GM12878 (cell line): ENCODE measurements around the gene ARL4C. TPM values are rescaled to one million over a fixed set of nuclear protein-coding genes. Genes with fewer than 3 reads are reported as not detected.

Experiments
- ATAC-seq: fragments of 200-7000 bp; cut with Tn5 transposase; 3 replicates; pipeline ENCODE4 v1.9.1; 2020; ENCODE audit warnings: mild to moderate bottlenecking, moderate library complexity
- BruUV-seq: library from RNA; stranded (reverse); fragments of 400-500 nt; replicated peaks from 2 replicates; lab custom pipeline; 2021; lab: Mats Ljungman, UMichigan
- CTCF ChIA-PET: fragments of 300-600 bp; sonication (Branson Sonifier 250); formaldehyde crosslinking; extraction: SDS; loops from one replicate; lab custom pipeline; 2021; ENCODE audit warnings: inconsistent platforms; lab: Yijun Ruan, JAX
- POLR2A ChIA-PET: fragments of 350-600 bp; formaldehyde crosslinking; extraction: SDS; loops from one replicate; lab custom pipeline; 2021; ENCODE audit warnings: inconsistent platforms; lab: Charles Lee
- RAD21 ChIA-PET: fragments of 300-600 bp; sonication (Branson Sonifier 250); formaldehyde crosslinking; loops from one replicate; lab custom pipeline; 2023; ENCODE audit warnings: antibody characterized with exemption; ENCODE audit not compliant: unreplicated experiment; lab: Charles Lee
- SMC1A ChIA-PET: fragments of 300-600 bp; sonication (Branson Sonifier 250); formaldehyde crosslinking; loops from one replicate; lab custom pipeline; 2023; ENCODE audit not compliant: unreplicated experiment, uncharacterized antibody; lab: Charles Lee
- DNase-seq: peaks from one replicate; pipeline ENCODE4 v3.0.0-alpha.2; 2011; ENCODE audit warnings: low read depth, low spot score
- FAIRE-seq: peaks from 3 replicates; lab custom pipeline; 2011; peaks lifted over from hg19 to GRCh38; lab: Jason Lieb, UNC
- H2AFZ ChIP-seq: 2 replicates; pipeline ENCODE4 v1.6.0; 2011; ENCODE audit warnings: low read depth, low read length, control low read depth; ENCODE audit not compliant: control insufficient read depth
- H3K27ac ChIP-seq: 2 replicates; pipeline ENCODE4 v1.5.1; 2011; ENCODE audit warnings: control low read depth; ENCODE audit not compliant: control insufficient read depth, insufficient read depth
- H3K27me3 ChIP-seq, 2 experiments: replicated peaks in 1 of 2; 2 replicates each; pipeline versions ENCODE4 v1.6.0 to v1.6.1; 2011; ENCODE audit warnings: low read length in 1 of 2; ENCODE audit not compliant: control insufficient read depth in 2 of 2, insufficient read depth in 2 of 2
- H3K36me3 ChIP-seq, 2 experiments: 2 replicates each; pipeline ENCODE4 v1.5.1; 2011; ENCODE audit warnings: low read length in 1 of 2; ENCODE audit not compliant: control insufficient read depth in 2 of 2, insufficient read depth in 2 of 2
- H3K4me1 ChIP-seq: 2 replicates; pipeline ENCODE4 v1.6.1; 2011; ENCODE audit warnings: mild to moderate bottlenecking, low read length, moderate library complexity, mixed read lengths; ENCODE audit not compliant: control insufficient read depth, insufficient read depth
- H3K4me2 ChIP-seq: 2 replicates; pipeline ENCODE4 v1.6.0; 2011; ENCODE audit warnings: control low read depth; ENCODE audit not compliant: control insufficient read depth, insufficient read depth
- H3K4me3 ChIP-seq: fragments of 200-600 bp; sonication (generic); 2 replicates; pipeline ENCODE4 v1.5.1; 2016
- H3K79me2 ChIP-seq: 2 replicates; pipeline ENCODE4 v1.6.0; 2011; ENCODE audit warnings: low read length; ENCODE audit not compliant: control insufficient read depth, insufficient read depth
- H3K9ac ChIP-seq: 2 replicates; pipeline ENCODE4 v1.8.0; 2011; ENCODE audit warnings: low read length, control low read depth, mixed read lengths; ENCODE audit not compliant: control insufficient read depth, insufficient read depth
- H3K9me3 ChIP-seq: replicated peaks from 3 replicates; pipeline ENCODE4 v1.5.1; 2011; ENCODE audit warnings: mild to moderate bottlenecking, low read length; ENCODE audit not compliant: control insufficient read depth, insufficient read depth
- H4K20me1 ChIP-seq: 2 replicates; pipeline ENCODE4 v1.6.0; 2011; ENCODE audit not compliant: control insufficient read depth, insufficient read depth
- CEBPZ ChIP-seq: fragments of 150-350 bp; IDR thresholded peaks from 2 replicates; pipeline ENCODE4 v1.6.1; 2016; ENCODE audit warnings: low read depth, low read length
- DPF2 ChIP-seq: fragments of 450-650 bp; IDR thresholded peaks from 2 replicates; pipeline ENCODE4 v1.6.1; 2017; ENCODE audit warnings: mild to moderate bottlenecking
- E4F1 ChIP-seq: fragments of 450-650 bp; IDR thresholded peaks from 2 replicates; pipeline ENCODE4 v1.6.1; 2018; ENCODE audit warnings: borderline replicate concordance, mild to moderate bottlenecking; ENCODE audit not compliant: partially characterized antibody
- ESRRA ChIP-seq: IDR thresholded peaks from 2 replicates; pipeline ENCODE4 v1.6.1; 2012; ENCODE audit warnings: mild to moderate bottlenecking, low read length, improper control_type of control experiment
- HCFC1 ChIP-seq: fragments of 150-350 bp; IDR thresholded peaks from 2 replicates; pipeline ENCODE4 v1.6.1; 2014; ENCODE audit warnings: low read length
- KAT2A ChIP-seq: conservative IDR thresholded peaks from 2 replicates; pipeline ENCODE4 v1.6.1; 2011; ENCODE audit warnings: low read depth, low read length; ENCODE audit not compliant: control insufficient read depth
- MXI1 ChIP-seq: fragments of 150-350 bp; IDR thresholded peaks from 2 replicates; pipeline ENCODE4 v1.6.1; 2011; ENCODE audit warnings: low read depth, mild to moderate bottlenecking, inconsistent platforms, low read length, improper control_type of control experiment
- POLR2AphosphoS2 ChIP-seq: IDR thresholded peaks from 2 replicates; pipeline ENCODE4 v1.6.1; 2011; ENCODE audit warnings: low read depth, mild to moderate bottlenecking, low read length, improper control_type of control experiment, moderate library complexity
- SMARCA5 ChIP-seq: fragments of 450-650 bp; IDR thresholded peaks from 2 replicates; pipeline ENCODE4 v1.6.1; 2017; ENCODE audit warnings: mild to moderate bottlenecking
- SREBF2 ChIP-seq: IDR thresholded peaks from 2 replicates; pipeline ENCODE4 v1.6.1; 2012; ENCODE audit warnings: mild to moderate bottlenecking, low read length
- SUPT20H ChIP-seq: IDR thresholded peaks from 2 replicates; pipeline ENCODE4 v1.6.1; 2011; ENCODE audit warnings: low read depth, mild to moderate bottlenecking, low read length, moderate library complexity, borderline replicate concordance; ENCODE audit not compliant: control insufficient read depth
- WGBS: methylation state at CpG from one replicate; pipeline ENCODE4 v1.1.6; 2016; ENCODE audit warnings: low lambda C conversion rate; ENCODE audit not compliant: insufficient replicate concordance, insufficient coverage; ENCODE audit errors: missing lambda C conversion rate; 5-methylcytosine and 5-hydroxymethylcytosine counted together
- in situ Hi-C: fragments of 300-500 bp; cut with MboI; formaldehyde crosslinking; loops from 9 replicates; pipeline ENCODE4 v1.14.3; 2018; ENCODE audit warnings: mixed read lengths
- intact Hi-C: fragments of 100-400 bp; cut with micrococcal nuclease; formaldehyde crosslinking; loops from one replicate; pipeline ENCODE4 v1.14.2; 2022; ENCODE audit not compliant: unreplicated experiment
- polyA plus RNA-seq, 11 experiments: library from polyadenylated mRNA; depleted of rRNA in 4 of 11; unstranded in 6 of 11; stranded (reverse) in 5 of 11; fragments of >200 nt; fragmentation: Nextera tagmentation in 4 of 11; fragmentation: Illumina TruSeq in 1 of 11; extraction: Ambion mirVana in 4 of 11; extraction: Trizol in 1 of 11; gene quantifications; 1 replicate in 1 of 11; 2 replicates in 10 of 11; pipeline versions ENCODE4 v1.2.1 to v1.2.3, GENCODE V29; 2011 to 2016; ENCODE audit warnings: inconsistent platforms in 2 of 11, missing spikeins in 2 of 11, low read depth in 1 of 11
- total RNA-seq, 4 experiments: library from RNA; depleted of rRNA in 3 of 4; stranded (reverse); fragments of >200 nt in 3 of 4; fragmentation: Illumina TruSeq in 1 of 4; extraction: Trizol in 1 of 4; gene quantifications; 2 replicates each; pipeline versions ENCODE4 v1.2.1 to v1.2.3, GENCODE V29; 2013 to 2021
- TF ChIP-seq, protein P1 (sequence below): IDR thresholded peaks from 2 replicates; pipeline ENCODE4 v1.6.1; 2012; ENCODE audit warnings: improper control_type of control experiment, low read depth, low read length; ENCODE audit not compliant: insufficient replicate concordance

Gene ARL4C
- total and polyA plus RNA-seq, 10 of the 15 experiments (the other 5 are each of a cell fraction or from before 2014, with no cell fraction given), result 0.03 to 0.72 (median 0.06) TPM; not detected in 4

DNA sequence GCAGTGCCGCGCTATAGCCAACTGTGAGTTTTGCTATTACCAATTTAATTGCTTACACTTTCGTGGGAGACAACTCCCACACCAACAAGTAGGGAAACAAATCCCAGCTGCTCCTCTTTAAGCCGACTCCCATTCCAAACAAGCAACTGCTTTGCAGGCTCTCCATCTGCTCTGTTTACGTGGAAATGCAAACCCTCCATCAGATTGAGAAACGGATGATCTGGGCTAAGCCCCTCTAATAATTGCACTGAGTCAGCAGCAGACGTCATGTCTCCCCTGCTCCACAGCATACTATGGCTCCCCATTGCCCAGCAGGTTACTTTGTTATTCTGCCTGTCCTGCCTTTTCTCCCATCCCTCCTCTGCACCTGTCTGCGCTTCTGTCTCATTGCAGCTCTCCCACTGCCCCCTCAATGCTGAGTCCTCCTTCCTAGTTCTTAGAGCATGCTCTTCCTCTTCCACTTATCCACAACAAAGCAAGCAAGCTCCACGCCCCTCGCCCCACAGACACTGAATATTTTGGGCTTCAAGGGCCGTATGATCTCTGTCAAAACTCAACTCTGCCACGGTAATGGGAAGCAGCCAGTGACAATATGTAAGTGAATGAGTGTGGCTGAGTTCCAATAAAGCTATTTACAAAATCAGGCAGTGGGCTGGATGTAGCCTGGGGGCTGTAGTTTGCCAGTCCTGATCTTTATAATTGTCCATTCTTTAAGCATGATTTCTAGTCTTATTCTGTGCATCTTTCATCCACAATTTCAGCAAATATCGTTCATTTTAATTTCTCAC lies 39.5 kb upstream of the ARL4C start:
- Histone ChIP-seq H3K4me1 (no peaks in the 10 kb centered on the region), H3K36me3 (no peaks in the 10 kb centered on the region), H3K4me2 (no peak overlapping the region), H4K20me1 (no peaks in the 10 kb centered on the region), H3K4me3 (no peak overlapping the region), H3K27ac (no peak overlapping the region), H3K79me2 (no peaks in the 10 kb centered on the region), H3K9ac (no peak overlapping the region), H3K9me3 (no peaks in the 10 kb centered on the region; the same call in 2 of the 3 replicates), H2AFZ (no peak overlapping the region), H3K27me3 (peaks cover 0 to 1% of the 10 kb centered on the region in 2 experiments; a peak in 1 of 4 replicates)
- no peak for ATAC-seq
- intact Hi-C loops (no loop called here), in situ Hi-C loops (loop anchor here (25.0 kb wide), 1 partner anchor 549 kb away; no protein-coding TSS in a partner anchor)
- WGBS, result 32% methylated on average over 12 of the region's 13 CpGs
- CTCF ChIA-PET, result interaction anchor here (2.7 kb wide), 1 partner anchor 8 kb away, joined by 9 read pairs; no protein-coding TSS in a partner anchor
- SMC1A ChIA-PET, result no interaction called here
- POLR2A ChIA-PET, result no interaction called here
- BruUV-seq, result no TSS peak
- RAD21 ChIA-PET, result interaction anchor here (1.2 kb wide), 1 partner anchor 9 kb away, joined by 4 read pairs; no protein-coding TSS in a partner anchor
- FAIRE-seq, result no peak
- no peak for DNase-seq
- TF ChIP-seq E4F1 (no peak), CEBPZ (no peak), ESRRA (no peak), MXI1 (no peak), DPF2 (no peak), KAT2A (no peak), SUPT20H (no peak), SMARCA5 (no peak), HCFC1 (no peak), POLR2AphosphoS2 (no peak), SREBF2 (no peak)
- TF ChIP-seq, protein P1, sequence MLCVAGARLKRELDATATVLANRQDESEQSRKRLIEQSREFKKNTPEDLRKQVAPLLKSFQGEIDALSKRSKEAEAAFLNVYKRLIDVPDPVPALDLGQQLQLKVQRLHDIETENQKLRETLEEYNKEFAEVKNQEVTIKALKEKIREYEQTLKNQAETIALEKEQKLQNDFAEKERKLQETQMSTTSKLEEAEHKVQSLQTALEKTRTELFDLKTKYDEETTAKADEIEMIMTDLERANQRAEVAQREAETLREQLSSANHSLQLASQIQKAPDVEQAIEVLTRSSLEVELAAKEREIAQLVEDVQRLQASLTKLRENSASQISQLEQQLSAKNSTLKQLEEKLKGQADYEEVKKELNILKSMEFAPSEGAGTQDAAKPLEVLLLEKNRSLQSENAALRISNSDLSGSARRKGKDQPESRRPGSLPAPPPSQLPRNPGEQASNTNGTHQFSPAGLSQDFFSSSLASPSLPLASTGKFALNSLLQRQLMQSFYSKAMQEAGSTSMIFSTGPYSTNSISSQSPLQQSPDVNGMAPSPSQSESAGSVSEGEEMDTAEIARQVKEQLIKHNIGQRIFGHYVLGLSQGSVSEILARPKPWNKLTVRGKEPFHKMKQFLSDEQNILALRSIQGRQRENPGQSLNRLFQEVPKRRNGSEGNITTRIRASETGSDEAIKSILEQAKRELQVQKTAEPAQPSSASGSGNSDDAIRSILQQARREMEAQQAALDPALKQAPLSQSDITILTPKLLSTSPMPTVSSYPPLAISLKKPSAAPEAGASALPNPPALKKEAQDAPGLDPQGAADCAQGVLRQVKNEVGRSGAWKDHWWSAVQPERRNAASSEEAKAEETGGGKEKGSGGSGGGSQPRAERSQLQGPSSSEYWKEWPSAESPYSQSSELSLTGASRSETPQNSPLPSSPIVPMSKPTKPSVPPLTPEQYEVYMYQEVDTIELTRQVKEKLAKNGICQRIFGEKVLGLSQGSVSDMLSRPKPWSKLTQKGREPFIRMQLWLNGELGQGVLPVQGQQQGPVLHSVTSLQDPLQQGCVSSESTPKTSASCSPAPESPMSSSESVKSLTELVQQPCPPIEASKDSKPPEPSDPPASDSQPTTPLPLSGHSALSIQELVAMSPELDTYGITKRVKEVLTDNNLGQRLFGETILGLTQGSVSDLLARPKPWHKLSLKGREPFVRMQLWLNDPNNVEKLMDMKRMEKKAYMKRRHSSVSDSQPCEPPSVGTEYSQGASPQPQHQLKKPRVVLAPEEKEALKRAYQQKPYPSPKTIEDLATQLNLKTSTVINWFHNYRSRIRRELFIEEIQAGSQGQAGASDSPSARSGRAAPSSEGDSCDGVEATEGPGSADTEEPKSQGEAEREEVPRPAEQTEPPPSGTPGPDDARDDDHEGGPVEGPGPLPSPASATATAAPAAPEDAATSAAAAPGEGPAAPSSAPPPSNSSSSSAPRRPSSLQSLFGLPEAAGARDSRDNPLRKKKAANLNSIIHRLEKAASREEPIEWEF, result no peak
